A549 (cell line): Measurements from ENCODE around the gene TACC2. TPM values are rescaled to one million over a fixed set of nuclear protein-coding genes. Genes with fewer than 3 reads are reported as not detected.

ENCODE experiments used
- CHD4 ChIP-seq: fragments of 200-600 bp; sonication (generic); IDR thresholded peaks from 2 replicates; pipeline ENCODE4 v1.6.1; 2016; ENCODE audit warnings: antibody characterized with exemption, mild to moderate bottlenecking, borderline replicate concordance
- CTCF ChIP-seq: fragments of >200 bp; sonication (Bioruptor Twin); formaldehyde crosslinking; IDR thresholded peaks from 3 replicates; pipeline ENCODE4 v1.5.1; 2016
- EHMT2 ChIP-seq: fragments of 200-600 bp; sonication (generic); IDR thresholded peaks from 2 replicates; pipeline ENCODE4 v1.6.1; 2016; ENCODE audit warnings: antibody characterized with exemption, low read depth, mild to moderate bottlenecking, moderate library complexity
- FOSB ChIP-seq: fragments of 250-450 bp; sonication (Bioruptor Pico); IDR thresholded peaks from 2 replicates; pipeline ENCODE4 v1.5.0; 2020; ENCODE audit warnings: mild to moderate bottlenecking, moderate library complexity
- HEYL ChIP-seq: fragments of 250-450 bp; sonication (Bioruptor Pico); IDR thresholded peaks from 2 replicates; pipeline ENCODE4 v1.8.0; 2021; ENCODE audit warnings: mild to moderate bottlenecking, moderate library complexity
- JUN ChIP-seq, 2 experiments: fragments of >200 bp; sonication (Bioruptor Twin); formaldehyde crosslinking; IDR thresholded peaks; 2 replicates in 1 of 2; 3 replicates in 1 of 2; pipeline ENCODE4 v1.6.1; 2016 to 2017
- MYC ChIP-seq: IDR thresholded peaks from 2 replicates; pipeline ENCODE4 v1.6.1; 2012; ENCODE audit warnings: mild to moderate bottlenecking, inconsistent platforms, low read length, improper control_type of control experiment, borderline replicate concordance
- PHF8 ChIP-seq: fragments of 200-600 bp; sonication (generic); IDR thresholded peaks from 2 replicates; pipeline ENCODE4 v1.6.1; 2016; ENCODE audit warnings: low read depth, mild to moderate bottlenecking, antibody characterized with exemption, moderate library complexity, borderline replicate concordance
- RAD21 ChIP-seq, 2 experiments: fragments of >200 bp in 1 of 2; sonication (Bioruptor Twin) in 1 of 2; formaldehyde crosslinking in 1 of 2; IDR thresholded peaks in 1 of 2; conservative IDR thresholded peaks in 1 of 2; 2 replicates in 1 of 2; 3 replicates in 1 of 2; pipeline ENCODE4 v1.6.1; 2012 to 2018; ENCODE audit warnings: inconsistent platforms in 1 of 2
- RARB ChIP-seq: fragments of 250-450 bp; sonication (Bioruptor Pico); IDR thresholded peaks from 2 replicates; pipeline ENCODE4 v1.8.0; 2021; ENCODE audit warnings: mild to moderate bottlenecking, moderate library complexity
- RNF2 ChIP-seq: fragments of 200-600 bp; sonication (generic); IDR thresholded peaks from 2 replicates; pipeline ENCODE4 v1.6.1; 2016; ENCODE audit warnings: low read depth, mild to moderate bottlenecking, antibody characterized with exemption, moderate library complexity, borderline replicate concordance
- SREBF2 ChIP-seq: fragments of 450-650 bp; IDR thresholded peaks from 2 replicates; pipeline ENCODE4 v1.6.1; 2014; ENCODE audit warnings: mild to moderate bottlenecking, moderate library complexity
- ZC3H11A ChIP-seq: fragments of 450-650 bp; IDR thresholded peaks from 2 replicates; pipeline ENCODE4 v1.6.1; 2014; ENCODE audit warnings: antibody characterized with exemption, mild to moderate bottlenecking
- polyA plus RNA-seq, 4 experiments: library from polyadenylated mRNA; depleted of rRNA in 3 of 4; stranded (reverse); fragments of >200 nt; fragmentation: RNase III in 1 of 4; extraction: RNeasy Plus Mini Kit Qiagen cat#74134 plus additional on column Dnase treatment in 1 of 4; gene quantifications; 2 replicates in 3 of 4; 3 replicates in 1 of 4; pipeline ENCODE4 v1.2.3, GENCODE V29; 2011 to 2017
- TF ChIP-seq, protein P1 (sequence below): fragments of 200-600 bp; sonication (generic); IDR thresholded peaks from 2 replicates; pipeline ENCODE4 v1.6.1; 2016; ENCODE audit warnings: antibody characterized with exemption, mild to moderate bottlenecking, moderate library complexity
- TF ChIP-seq, protein P2 (sequence below): fragments of >200 bp; sonication (Bioruptor Twin); formaldehyde crosslinking; IDR thresholded peaks from 3 replicates; pipeline ENCODE4 v1.6.1; 2016
- TF ChIP-seq, protein P3 (sequence below): IDR thresholded peaks from 2 replicates; pipeline ENCODE4 v1.6.1; 2012
- TF ChIP-seq, protein P4 (sequence below): fragments of 150-350 bp; IDR thresholded peaks from 2 replicates; pipeline ENCODE4 v1.6.1; 2014; ENCODE audit warnings: low read depth, mild to moderate bottlenecking, low read length
- TF ChIP-seq, protein P5 (sequence below): fragments of 450-650 bp; IDR thresholded peaks from 2 replicates; pipeline ENCODE4 v1.6.1; 2014; ENCODE audit warnings: antibody characterized with exemption

Gene TACC2
- polyA plus RNA-seq, 2 of the 4 experiments (the other 2 are of a cell fraction): 83.3 to 128 TPM

DNA sequence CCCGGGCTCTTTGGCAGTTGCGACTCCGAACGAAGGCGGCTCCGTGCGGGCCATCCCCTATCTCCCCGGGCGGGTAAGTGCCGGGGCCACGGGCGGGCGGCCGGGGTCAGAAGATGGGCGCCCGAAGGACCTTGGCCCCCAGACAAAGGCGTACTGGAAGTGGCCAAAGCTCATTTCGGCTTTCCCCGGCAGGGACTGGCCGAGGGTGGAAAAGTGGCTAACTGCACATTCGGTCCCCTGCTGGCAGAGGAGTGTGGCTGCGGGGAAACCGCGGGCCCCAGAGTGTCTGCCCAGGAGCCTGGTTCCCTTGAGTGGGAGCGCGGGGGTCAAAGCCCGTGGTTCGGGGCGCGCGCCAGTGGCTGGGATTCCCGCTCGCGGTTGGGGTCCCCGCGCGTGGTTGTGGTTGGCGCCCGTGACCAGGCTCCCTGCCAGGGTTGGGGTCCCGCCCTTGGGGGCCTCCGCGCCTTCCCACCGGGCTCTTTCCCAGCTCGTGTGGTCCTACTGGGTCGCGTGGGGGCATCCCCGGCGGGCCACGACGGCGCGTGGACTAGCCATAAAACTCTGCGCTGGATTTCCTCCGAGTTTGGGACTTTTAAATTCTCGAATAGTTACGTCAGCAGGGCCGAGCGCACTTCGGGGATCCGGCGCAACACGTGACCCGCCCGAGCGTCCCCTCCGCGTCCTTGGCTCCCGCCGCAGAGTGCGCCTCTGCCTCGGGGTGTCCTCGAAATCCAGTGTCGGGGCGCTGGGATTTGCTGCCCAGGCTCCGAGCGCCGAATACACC, 124.4 kb downstream of the TACC2 start (continued):
- TF ChIP-seq, protein P1, sequence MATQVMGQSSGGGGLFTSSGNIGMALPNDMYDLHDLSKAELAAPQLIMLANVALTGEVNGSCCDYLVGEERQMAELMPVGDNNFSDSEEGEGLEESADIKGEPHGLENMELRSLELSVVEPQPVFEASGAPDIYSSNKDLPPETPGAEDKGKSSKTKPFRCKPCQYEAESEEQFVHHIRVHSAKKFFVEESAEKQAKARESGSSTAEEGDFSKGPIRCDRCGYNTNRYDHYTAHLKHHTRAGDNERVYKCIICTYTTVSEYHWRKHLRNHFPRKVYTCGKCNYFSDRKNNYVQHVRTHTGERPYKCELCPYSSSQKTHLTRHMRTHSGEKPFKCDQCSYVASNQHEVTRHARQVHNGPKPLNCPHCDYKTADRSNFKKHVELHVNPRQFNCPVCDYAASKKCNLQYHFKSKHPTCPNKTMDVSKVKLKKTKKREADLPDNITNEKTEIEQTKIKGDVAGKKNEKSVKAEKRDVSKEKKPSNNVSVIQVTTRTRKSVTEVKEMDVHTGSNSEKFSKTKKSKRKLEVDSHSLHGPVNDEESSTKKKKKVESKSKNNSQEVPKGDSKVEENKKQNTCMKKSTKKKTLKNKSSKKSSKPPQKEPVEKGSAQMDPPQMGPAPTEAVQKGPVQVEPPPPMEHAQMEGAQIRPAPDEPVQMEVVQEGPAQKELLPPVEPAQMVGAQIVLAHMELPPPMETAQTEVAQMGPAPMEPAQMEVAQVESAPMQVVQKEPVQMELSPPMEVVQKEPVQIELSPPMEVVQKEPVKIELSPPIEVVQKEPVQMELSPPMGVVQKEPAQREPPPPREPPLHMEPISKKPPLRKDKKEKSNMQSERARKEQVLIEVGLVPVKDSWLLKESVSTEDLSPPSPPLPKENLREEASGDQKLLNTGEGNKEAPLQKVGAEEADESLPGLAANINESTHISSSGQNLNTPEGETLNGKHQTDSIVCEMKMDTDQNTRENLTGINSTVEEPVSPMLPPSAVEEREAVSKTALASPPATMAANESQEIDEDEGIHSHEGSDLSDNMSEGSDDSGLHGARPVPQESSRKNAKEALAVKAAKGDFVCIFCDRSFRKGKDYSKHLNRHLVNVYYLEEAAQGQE: no peak
- no peak for TF ChIP-seq CTCF
- peak in 1 of 2 experiments; percentile 60; a peak in 1 of 5 replicates for TF ChIP-seq JUN (IDR thresholded peaks at IDR 0.05)
- no peak for TF ChIP-seq RNF2
- TF ChIP-seq PHF8: 0 out of 2 replicates have a peak, but pooled peaks have one; percentile 33
- TF ChIP-seq RARB: no peak; the same call in 1 of the 2 replicates
- no peak for TF ChIP-seq CHD4
- TF ChIP-seq, protein P2, sequence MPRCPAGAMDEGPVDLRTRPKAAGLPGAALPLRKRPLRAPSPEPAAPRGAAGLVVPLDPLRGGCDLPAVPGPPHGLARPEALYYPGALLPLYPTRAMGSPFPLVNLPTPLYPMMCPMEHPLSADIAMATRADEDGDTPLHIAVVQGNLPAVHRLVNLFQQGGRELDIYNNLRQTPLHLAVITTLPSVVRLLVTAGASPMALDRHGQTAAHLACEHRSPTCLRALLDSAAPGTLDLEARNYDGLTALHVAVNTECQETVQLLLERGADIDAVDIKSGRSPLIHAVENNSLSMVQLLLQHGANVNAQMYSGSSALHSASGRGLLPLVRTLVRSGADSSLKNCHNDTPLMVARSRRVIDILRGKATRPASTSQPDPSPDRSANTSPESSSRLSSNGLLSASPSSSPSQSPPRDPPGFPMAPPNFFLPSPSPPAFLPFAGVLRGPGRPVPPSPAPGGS: peak; percentile 65; the same call in 1 of the 3 replicates
- TF ChIP-seq EHMT2: no peak
- TF ChIP-seq, protein P3, sequence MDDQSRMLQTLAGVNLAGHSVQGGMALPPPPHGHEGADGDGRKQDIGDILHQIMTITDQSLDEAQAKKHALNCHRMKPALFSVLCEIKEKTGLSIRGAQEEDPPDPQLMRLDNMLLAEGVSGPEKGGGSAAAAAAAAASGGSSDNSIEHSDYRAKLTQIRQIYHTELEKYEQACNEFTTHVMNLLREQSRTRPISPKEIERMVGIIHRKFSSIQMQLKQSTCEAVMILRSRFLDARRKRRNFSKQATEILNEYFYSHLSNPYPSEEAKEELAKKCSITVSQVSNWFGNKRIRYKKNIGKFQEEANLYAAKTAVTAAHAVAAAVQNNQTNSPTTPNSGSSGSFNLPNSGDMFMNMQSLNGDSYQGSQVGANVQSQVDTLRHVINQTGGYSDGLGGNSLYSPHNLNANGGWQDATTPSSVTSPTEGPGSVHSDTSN: peak; percentile 53; the same call in 1 of the 2 replicates
- TF ChIP-seq HEYL (CRISPR knock-in tag): no peak
- TF ChIP-seq MYC: peak; percentile 19; the same call in 1 of the 2 replicates
- TF ChIP-seq, protein P4, sequence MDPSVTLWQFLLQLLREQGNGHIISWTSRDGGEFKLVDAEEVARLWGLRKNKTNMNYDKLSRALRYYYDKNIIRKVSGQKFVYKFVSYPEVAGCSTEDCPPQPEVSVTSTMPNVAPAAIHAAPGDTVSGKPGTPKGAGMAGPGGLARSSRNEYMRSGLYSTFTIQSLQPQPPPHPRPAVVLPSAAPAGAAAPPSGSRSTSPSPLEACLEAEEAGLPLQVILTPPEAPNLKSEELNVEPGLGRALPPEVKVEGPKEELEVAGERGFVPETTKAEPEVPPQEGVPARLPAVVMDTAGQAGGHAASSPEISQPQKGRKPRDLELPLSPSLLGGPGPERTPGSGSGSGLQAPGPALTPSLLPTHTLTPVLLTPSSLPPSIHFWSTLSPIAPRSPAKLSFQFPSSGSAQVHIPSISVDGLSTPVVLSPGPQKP: no peak
- TF ChIP-seq RAD21 (conservative IDR thresholded peaks at IDR 0.05 in 1 of 2, IDR thresholded peaks at IDR 0.05 in 1 of 2): peak in 1 of 2 experiments; percentile 44; a peak in 2 of 5 replicates
- TF ChIP-seq, protein P5, sequence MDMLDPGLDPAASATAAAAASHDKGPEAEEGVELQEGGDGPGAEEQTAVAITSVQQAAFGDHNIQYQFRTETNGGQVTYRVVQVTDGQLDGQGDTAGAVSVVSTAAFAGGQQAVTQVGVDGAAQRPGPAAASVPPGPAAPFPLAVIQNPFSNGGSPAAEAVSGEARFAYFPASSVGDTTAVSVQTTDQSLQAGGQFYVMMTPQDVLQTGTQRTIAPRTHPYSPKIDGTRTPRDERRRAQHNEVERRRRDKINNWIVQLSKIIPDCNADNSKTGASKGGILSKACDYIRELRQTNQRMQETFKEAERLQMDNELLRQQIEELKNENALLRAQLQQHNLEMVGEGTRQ: peak; percentile 93
- TF ChIP-seq FOSB (CRISPR knock-in tag): 0 out of 2 replicates have a peak, but pooled peaks have one; percentile 55
- TF ChIP-seq SREBF2: no peak
- no peak for TF ChIP-seq ZC3H11A
